Measurements from ENCODE around the gene GRPEL1. TPM values are rescaled to one million over a fixed set of nuclear protein-coding genes. Genes with fewer than 3 reads are reported as not detected.

Gene GRPEL1
- total and polyA plus RNA-seq, 10 of the 15 experiments (the other 5 are each of a cell fraction or from before 2014, with no cell fraction given), result 30.8 to 119 (median 67.6) TPM

GRCh38 chr4:7055111-7055989, 12.5 kb downstream of the GRPEL1 start (continued):
- TF ChIP-seq ATF7 (IDR thresholded peaks at IDR 0.05; ENCODE audit: low read depth), result no peak

- no TSS peak for BruUV-seq (replicated peaks)
- 98% methylated on average over 50 of the region's 52 CpGs for WGBS (ENCODE audit: insufficient coverage, insufficient replicate concordance, low lambda C conversion rate, missing lambda C conversion rate)
- no peak overlapping the region for H3K9ac ChIP-seq (ENCODE audit: control insufficient read depth, insufficient read depth, low read length)
- FAIRE-seq, result no peak
- POLR2A ChIA-PET, result interaction anchor here (1.0 kb wide), 1 partner anchor 10 kb away, joined by 3 read pairs; no protein-coding TSS in a partner anchor
- H3K4me3 ChIP-seq, result no peak overlapping the region
- no peak for ATAC-seq
- 0 out of 2 replicates have a peak, but pooled peaks cover 3% of the 10 kb centered on the region for H4K20me1 ChIP-seq (ENCODE audit: control insufficient read depth, insufficient read depth)
- H3K27ac ChIP-seq (ENCODE audit: control insufficient read depth, insufficient read depth), result no peak overlapping the region
- RAD21 ChIA-PET (ENCODE audit: unreplicated experiment), result no interaction called here
- no peaks in the 10 kb centered on the region for H3K9me3 ChIP-seq (replicated peaks; ENCODE audit: control insufficient read depth, insufficient read depth, low read length)
- H3K36me3 ChIP-seq (ENCODE audit: control insufficient read depth in 2 of 2, insufficient read depth in 2 of 2, low read length in 1 of 2), result peaks cover 14 to 22% of the 10 kb centered on the region in 2 experiments
- DNase-seq (ENCODE audit: low read depth, low spot score), result no peak
- H3K4me2 ChIP-seq (ENCODE audit: control insufficient read depth, insufficient read depth), result no peak overlapping the region
- CTCF ChIA-PET, result interaction anchor here (5.6 kb wide), 1 partner anchor 15 kb away, joined by 41 read pairs; the partner anchor contains the start of gene GRPEL1
- H3K27me3 ChIP-seq (replicated peaks in 1 of 2; ENCODE audit: control insufficient read depth in 2 of 2, insufficient read depth in 2 of 2, low read length in 1 of 2), result no peaks in the 10 kb centered on the region
- H3K79me2 ChIP-seq (ENCODE audit: control insufficient read depth, insufficient read depth, low read length), result peaks cover 4% of the 10 kb centered on the region
- intact Hi-C loops (cut with micrococcal nuclease; ENCODE audit: unreplicated experiment) (no loop called here), in situ Hi-C loops (cut with MboI) (no loop called here)
- no peak overlapping the region for H2AFZ ChIP-seq (ENCODE audit: control insufficient read depth, low read depth, low read length)
- H3K4me1 ChIP-seq (ENCODE audit: control insufficient read depth, insufficient read depth, low read length), result peaks cover 14% of the 10 kb centered on the region
- SMC1A ChIA-PET (ENCODE audit: uncharacterized antibody, unreplicated experiment), result interaction anchor here (1.2 kb wide), 1 partner anchor 12 kb away, joined by 4 read pairs; no protein-coding TSS in a partner anchor
- TF ChIP-seq GATAD2B (conservative IDR thresholded peaks at IDR 0.05; ENCODE audit: low read depth) (no peak), NFYB (IDR thresholded peaks at IDR 0.05; ENCODE audit: insufficient read depth, low read depth, low read length) (no peak), PRDM15 (CRISPR knock-in tag; IDR thresholded peaks at IDR 0.05) (no peak), TCF12 (IDR thresholded peaks at IDR 0.05; ENCODE audit: low read depth, low read length) (no peak), ZBTB33 (IDR thresholded peaks at IDR 0.05) (no peak), BCL3 (IDR thresholded peaks at IDR 0.05; ENCODE audit: borderline replicate concordance, insufficient read depth, low read depth, low read length, poor library complexity, severe bottlenecking) (no peak), TBL1XR1 (IDR thresholded peaks at IDR 0.05; ENCODE audit: low read depth, low read length) (no peak), NKRF (conservative IDR thresholded peaks at IDR 0.05) (no peak)
Observed at GRCh38 chr4:7054106-7054880, 13.6 kb downstream of the GRPEL1 start.
